Adrenal gland (tissue), 12 donors: ENCODE measurements around the gene ETFDH. TPM values are rescaled to one million over a fixed set of nuclear protein-coding genes. Genes with fewer than 3 reads are reported as not detected.
"Not testable (repeated sequence)": the region's sequence is repeated elsewhere in the genome, so short reads cannot be mapped to it uniquely, and the experiment has no call there.

Source experiments
- DNase-seq, 7 donors: peaks; one replicate each; pipeline ENCODE4 v3.0.0-alpha.2; 2019 to 2020
- H3K27ac ChIP-seq, 5 donors: fragments of 200-600 bp; sonication (generic) in 4 of 5; 1 replicate in 3 of 5; 2 replicates in 2 of 5; pipeline versions ENCODE4 v1.5.1 to v1.8.0; 2016 to 2020; ENCODE audit warnings: mild to moderate bottlenecking in 1 of 5
- H3K27me3 ChIP-seq: fragments of 200-600 bp; 2 replicates; pipeline ENCODE4 v1.8.0; 2021
- H3K36me3 ChIP-seq, 2 donors: fragments of 200-600 bp; replicated peaks in 1 of 2; 1 replicate in 1 of 2; 2 replicates in 1 of 2; pipeline versions ENCODE4 v1.5.1 to v1.8.0; 2018 to 2022
- H3K4me1 ChIP-seq, 2 donors: fragments of 200-600 bp; replicated peaks in 1 of 2; 1 replicate in 1 of 2; 2 replicates in 1 of 2; pipeline versions ENCODE4 v1.5.1 to v1.8.0; 2018 to 2021
- H3K4me3 ChIP-seq, 4 donors: fragments of 200-600 bp; sonication (generic) in 3 of 4; one replicate each; pipeline ENCODE4 v1.5.1; 2016 to 2018
- H3K9me3 ChIP-seq, 3 donors: fragments of 200-600 bp; sonication (generic) in 1 of 3; replicated peaks in 1 of 3; 1 replicate in 2 of 3; 2 replicates in 1 of 3; pipeline versions ENCODE4 v1.5.1 to v1.8.0; 2016 to 2021
- CTCF ChIP-seq, 6 experiments: fragments of 450-650 bp in 4 of 6; fragments of 200-600 bp in 2 of 6; sonication (generic) in 1 of 6; IDR thresholded peaks; 1 replicate in 5 of 6; 2 replicates in 1 of 6; pipeline versions ENCODE4 v1.5.1 to v1.8.0; 2016 to 2021; ENCODE audit warnings: antibody characterized with exemption in 6 of 6, mild to moderate bottlenecking in 2 of 6, moderate library complexity in 1 of 6
- POLR2A ChIP-seq, 2 donors: fragments of 450-650 bp; IDR thresholded peaks; one replicate each; pipeline ENCODE4 v1.6.1; 2017; ENCODE audit warnings: antibody characterized with exemption in 2 of 2, mild to moderate bottlenecking in 2 of 2, moderate library complexity in 1 of 2
- WGBS, 4 donors: extraction: QIAGEN DNeasy Blood & Tissue Kit in 2 of 4; methylation state at CpG; one replicate each; pipeline versions ENCODE4 v1.1.5 to v1.1.7; 2013 to 2017; 5-methylcytosine and 5-hydroxymethylcytosine counted together
- intact Hi-C, 2 donors: fragments of 100-400 bp; cut with DNase I; formaldehyde crosslinking; loops; one replicate each; pipeline versions ENCODE4 v1.14.1 to v1.15.0; 2022 to 2023
- polyA plus RNA-seq, 3 donors: library from polyadenylated mRNA; stranded (reverse); fragments of 200-250 nt in 2 of 3; fragments of 350-450 nt in 1 of 3; fragmentation: Illumina TruSeq in 1 of 3; extraction: RNeasy Lipid Tissue Mini Kit (QIAGEN cat#74804) in 1 of 3; gene quantifications; one replicate each; pipeline ENCODE4 v1.2.3, GENCODE V29; 2013 to 2014
- total RNA-seq, 9 donors: library from RNA; depleted of rRNA in 4 of 9; stranded (reverse); fragments of >200 nt in 4 of 9; fragments of 120-200 nt in 1 of 9; fragmentation: NEBNext Ultra II Directional in 1 of 9; extraction: Animal tissue kit (Norgen Biotek cat#: 25700) in 1 of 9; gene quantifications; one replicate each; pipeline versions ENCODE4 v1.1.0 to v1.2.4, GENCODE V29; 2013 to 2023
- donor health status: healthy with polysubstance abuse.
- donor health status: Bipolar disorder and iron deficiency.
- donor health status: DM: yes; HTN: yes; CAD: no.
- donor health status: DM: no; HTN: no; CAD: no.
- donor health status: DM: no; HTN: no; CAD: no.
- donor health status: DM: yes; HTN: yes; CAD: no.

Gene ETFDH
- total and polyA plus RNA-seq, 12 donors, result 22.7 to 166 (median 86.4) TPM

GRCh38 chr4:158704274-158704673 is 32.2 kb downstream of the ETFDH start:
- Histone ChIP-seq H3K27ac (no peak overlapping the region), H3K4me1 (no peaks in the 10 kb centered on the region), H3K9me3 (no peaks in the 10 kb centered on the region), H3K36me3 (peaks cover 0 to 33% of the 10 kb centered on the region in 2 donors), H3K27me3 (no peaks in the 10 kb centered on the region), H3K4me3 (no peak overlapping the region)
- TF ChIP-seq CTCF (IDR thresholded peaks at IDR 0.05), result no peak
- TF ChIP-seq POLR2A (IDR thresholded peaks at IDR 0.05), result no peak
- intact Hi-C loops, result no loop called here
- DNase-seq, result no peak
- WGBS, 4 donors, result 94 to 98% (median 97%) methylated on average over 4 of the region's 4 CpGs

- no peak overlapping the region for H3K27ac ChIP-seq
- H3K36me3 ChIP-seq, result peaks cover 0 to 90% of the 10 kb centered on the region in 2 donors
- H3K4me1 ChIP-seq, result no peaks in the 10 kb centered on the region
- no peak overlapping the region for H3K4me3 ChIP-seq
- no peak for DNase-seq
- H3K27me3 ChIP-seq, result no peaks in the 10 kb centered on the region
- H3K9me3 ChIP-seq, result no peaks in the 10 kb centered on the region
- TF ChIP-seq POLR2A (IDR thresholded peaks at IDR 0.05), result no peak
- no peak for TF ChIP-seq CTCF (IDR thresholded peaks at IDR 0.05)
- 67 to 84% (median 74%) methylated on average over 1 of the region's 1 CpG for WGBS, 4 donors
- intact Hi-C loops, result no loop called here
Observed at GRCh38 chr4:158710814-158711213, 38.7 kb downstream of the ETFDH start.

- intact Hi-C loops, H3K4me3 ChIP-seq, H3K27ac ChIP-seq, H3K4me1 ChIP-seq, H3K9me3 ChIP-seq, DNase-seq, H3K27me3 ChIP-seq: not testable (repeated sequence)
- peaks cover 0 to 93% of the 10 kb centered on the region in 2 donors for H3K36me3 ChIP-seq
- 89 to 98% (median 92%) methylated on average over 4 of the region's 4 CpGs for WGBS, 4 donors
Observed at GRCh38 chr4:158712622-158713021, 40.5 kb downstream of the ETFDH start.

- H3K36me3 ChIP-seq, result peaks cover 0 to 95% of the 10 kb centered on the region in 2 donors
- intact Hi-C loops, result no loop called here
Observed at GRCh38 chr4:158714937-158715336, 42.8 kb downstream of the ETFDH start.

More at GRCh38 chr4:158714937-158715336, 42.8 kb downstream of the ETFDH start:
- WGBS, 4 donors, result 80 to 86% (median 84%) methylated on average over 4 of the region's 4 CpGs
- DNase-seq, result no peak
- H3K4me1 ChIP-seq, result no peaks in the 10 kb centered on the region
- no peaks in the 10 kb centered on the region for H3K27me3 ChIP-seq
- H3K9me3 ChIP-seq, result no peaks in the 10 kb centered on the region
- TF ChIP-seq CTCF (IDR thresholded peaks at IDR 0.05) (no peak), POLR2A (IDR thresholded peaks at IDR 0.05) (no peak)
- H3K4me3 ChIP-seq, result no peak overlapping the region
- H3K27ac ChIP-seq, result no peak overlapping the region
